H1 (cell line): ENCODE results near the gene HSPA12A. TPM values are rescaled to one million over a fixed set of nuclear protein-coding genes. Genes with fewer than 3 reads are reported as not detected.

Source experiments
- CTCF ChIA-PET: fragments of 300-600 bp; sonication (Branson Sonifier 250); formaldehyde crosslinking; loops from one replicate; lab custom pipeline; 2021; ENCODE audit not compliant: partially characterized antibody; lab: Charles Lee
- POLR2A ChIA-PET: fragments of 300-600 bp; sonication (Branson Sonifier 250); formaldehyde crosslinking; loops from one replicate; lab custom pipeline; 2021; ENCODE audit warnings: inconsistent platforms; ENCODE audit not compliant: partially characterized antibody; lab: Charles Lee
- DNase-seq, 2 experiments: peaks; one replicate each; pipeline versions ENCODE4 v3.0.0 to v3.0.0-alpha.2; 2010 to 2022; ENCODE audit warnings: low spot score in 2 of 2, low read depth in 1 of 2, mixed read lengths in 1 of 2
- FAIRE-seq: peaks from 2 replicates; lab custom pipeline; 2011; peaks lifted over from hg19 to GRCh38; lab: Jason Lieb, UNC
- H2AFZ ChIP-seq: 2 replicates; pipeline ENCODE4 v1.8.1; 2012; ENCODE audit warnings: low read length, inconsistent platforms
- H2AK5ac ChIP-seq: 2 replicates; pipeline ENCODE4 v1.6.1; 2013; ENCODE audit warnings: low read depth, low read length
- H2BK120ac ChIP-seq: replicated peaks from 2 replicates; pipeline ENCODE3; 2013; ENCODE audit warnings: low read depth, low read length, inconsistent platforms
- H2BK12ac ChIP-seq: 2 replicates; pipeline ENCODE4 v1.6.1; 2013; ENCODE audit warnings: low read depth, low read length
- H2BK15ac ChIP-seq: 2 replicates; pipeline ENCODE4 v1.6.1; 2013; ENCODE audit warnings: low read length
- H2BK20ac ChIP-seq: 2 replicates; pipeline ENCODE4 v1.6.1; 2013; ENCODE audit warnings: low read length
- H2BK5ac ChIP-seq: 2 replicates; pipeline ENCODE4 v1.6.1; 2013; ENCODE audit warnings: low read depth, low read length
- H3K14ac ChIP-seq: 2 replicates; pipeline ENCODE4 v1.6.1; 2013; ENCODE audit warnings: inconsistent platforms; ENCODE audit not compliant: insufficient read length
- H3K18ac ChIP-seq: 2 replicates; pipeline ENCODE4 v1.6.1; 2013; ENCODE audit warnings: low read length; ENCODE audit errors: extremely low read depth
- H3K23ac ChIP-seq: 2 replicates; pipeline ENCODE4 v1.6.1; 2013; ENCODE audit warnings: inconsistent platforms; ENCODE audit not compliant: insufficient read length
- H3K23me2 ChIP-seq: 2 replicates; pipeline ENCODE4 v1.6.1; 2013; ENCODE audit warnings: low read depth, low read length
- H3K27ac ChIP-seq: 2 replicates; pipeline ENCODE4 v1.6.1; 2011; ENCODE audit warnings: low read depth, low read length, inconsistent platforms
- H3K27me3 ChIP-seq, 4 experiments: replicated peaks in 1 of 4; 1 replicate in 1 of 4; 2 replicates in 3 of 4; pipeline versions ENCODE4 v1.6.1 to v1.8.1; 2011 to 2013; ENCODE audit warnings: low read length in 3 of 4, mild to moderate bottlenecking in 3 of 4, inconsistent platforms in 2 of 4, mixed read lengths in 2 of 4, moderate library complexity in 1 of 4; ENCODE audit not compliant: control insufficient read depth in 3 of 4, insufficient read depth in 3 of 4; ENCODE audit errors: extremely low read depth in 1 of 4
- H3K36me3 ChIP-seq, 4 experiments: 2 replicates each; pipeline versions ENCODE4 v1.6.1 to v1.8.1; 2011 to 2013; ENCODE audit warnings: mild to moderate bottlenecking in 4 of 4, low read length in 3 of 4, moderate library complexity in 2 of 4, control low read depth in 1 of 4, inconsistent platforms in 1 of 4; ENCODE audit not compliant: insufficient read depth in 4 of 4, control insufficient read depth in 2 of 4
- H3K4ac ChIP-seq: replicated peaks from 2 replicates; pipeline ENCODE3; 2013; ENCODE audit warnings: low read length, low read depth, mixed read lengths, inconsistent platforms; ENCODE audit not compliant: insufficient read length
- H3K4me1 ChIP-seq, 4 experiments: replicated peaks in 1 of 4; 1 replicate in 1 of 4; 2 replicates in 3 of 4; pipeline versions ENCODE4 v1.6.1 to v1.8.1; 2011 to 2013; ENCODE audit warnings: low read length in 3 of 4, inconsistent platforms in 2 of 4, mixed read lengths in 1 of 4; ENCODE audit not compliant: insufficient read depth in 4 of 4, control insufficient read depth in 3 of 4
- H3K4me2 ChIP-seq, 2 experiments: 2 replicates each; pipeline versions ENCODE4 v1.6.1 to v1.8.1; 2011 to 2013; ENCODE audit warnings: low read depth in 2 of 2, low read length in 2 of 2, control low read depth in 1 of 2, inconsistent platforms in 1 of 2, mild to moderate bottlenecking in 1 of 2; ENCODE audit not compliant: insufficient read depth in 1 of 2
- H3K4me3 ChIP-seq, 4 experiments: fragments of 200-600, 300-600 bp in 1 of 4; sonication (generic), shearing (Covaris generic), sonication (Bioruptor Twin) in 1 of 4; 2 replicates each; pipeline versions ENCODE4 v1.5.1 to v1.8.1; 2011 to 2016; ENCODE audit warnings: low read length in 4 of 4, low read depth in 3 of 4, control low read depth in 2 of 4, inconsistent platforms in 2 of 4, mild to moderate bottlenecking in 2 of 4, mixed read lengths in 1 of 4, moderate library complexity in 1 of 4; ENCODE audit not compliant: insufficient read depth in 2 of 4; ENCODE audit errors: extremely low read depth in 1 of 4
- H3K56ac ChIP-seq: replicated peaks from 2 replicates; pipeline ENCODE3; 2013; ENCODE audit warnings: low read depth, mild to moderate bottlenecking, mixed read lengths, low read length, inconsistent platforms; ENCODE audit not compliant: insufficient read length
- H3K79me1 ChIP-seq: 2 replicates; pipeline ENCODE4 v1.6.1; 2013; ENCODE audit warnings: low read depth, low read length, control low read depth
- H3K79me2 ChIP-seq, 2 experiments: 2 replicates each; pipeline versions ENCODE4 v1.6.1 to v1.8.1; 2012 to 2013; ENCODE audit warnings: low read length in 2 of 2, mild to moderate bottlenecking in 2 of 2, inconsistent platforms in 1 of 2; ENCODE audit not compliant: insufficient read depth in 2 of 2, control insufficient read depth in 1 of 2
- H3K9ac ChIP-seq, 4 experiments: replicated peaks in 1 of 4; 1 replicate in 1 of 4; 2 replicates in 3 of 4; pipeline versions ENCODE4 v1.6.1 to v1.8.1; 2011 to 2013; ENCODE audit warnings: low read depth in 3 of 4, low read length in 3 of 4, control low read depth in 2 of 4, mild to moderate bottlenecking in 2 of 4, moderate library complexity in 2 of 4, inconsistent platforms in 1 of 4; ENCODE audit errors: extremely low read depth in 1 of 4
- H3K9me3 ChIP-seq, 2 experiments: 2 replicates each; pipeline versions ENCODE4 v1.6.1 to v1.8.1; 2012 to 2013; ENCODE audit warnings: mild to moderate bottlenecking in 2 of 2, moderate library complexity in 2 of 2, control low read depth in 1 of 2, inconsistent platforms in 1 of 2, low read depth in 1 of 2, low read length in 1 of 2, mixed read lengths in 1 of 2; ENCODE audit not compliant: insufficient read depth in 2 of 2
- H4K20me1 ChIP-seq, 2 experiments: replicated peaks in 1 of 2; 2 replicates each; pipeline versions ENCODE3 to v1.8.1; 2011 to 2013; ENCODE audit warnings: inconsistent platforms in 2 of 2, low read length in 2 of 2, mild to moderate bottlenecking in 1 of 2; ENCODE audit not compliant: insufficient read depth in 2 of 2, control insufficient read depth in 1 of 2
- H4K5ac ChIP-seq: 2 replicates; pipeline ENCODE4 v1.6.1; 2013; ENCODE audit warnings: low read length, low read depth, mixed read lengths, inconsistent platforms; ENCODE audit not compliant: insufficient read length
- H4K8ac ChIP-seq: 2 replicates; pipeline ENCODE4 v1.8.0; 2013; ENCODE audit warnings: mild to moderate bottlenecking, moderate library complexity, low read length, inconsistent platforms; ENCODE audit not compliant: insufficient read depth; ENCODE audit errors: extremely low read depth
- H4K91ac ChIP-seq: replicated peaks from 2 replicates; pipeline ENCODE3; 2013; ENCODE audit warnings: low read length, mixed read lengths, inconsistent platforms; ENCODE audit not compliant: insufficient read length
- CHD2 ChIP-seq: IDR thresholded peaks from 2 replicates; pipeline ENCODE4 v1.6.1; 2012; ENCODE audit warnings: low read length, improper control_type of control experiment
- EP300 ChIP-seq, 2 experiments: IDR thresholded peaks; 1 replicate in 1 of 2; 2 replicates in 1 of 2; pipeline ENCODE4 v1.6.1; 2011 to 2012; ENCODE audit warnings: low read depth in 2 of 2, low read length in 2 of 2, mild to moderate bottlenecking in 2 of 2, borderline replicate concordance in 1 of 2, inconsistent platforms in 1 of 2, moderate library complexity in 1 of 2
- FOSL1 ChIP-seq: IDR thresholded peaks from 2 replicates; pipeline ENCODE4 v1.6.1; 2011; ENCODE audit warnings: mild to moderate bottlenecking, low read depth, low read length, moderate library complexity; ENCODE audit not compliant: insufficient read depth
- KDM1A ChIP-seq: fragments of 200-600, 300-600 bp; sonication (generic); IDR thresholded peaks from 2 replicates; pipeline ENCODE4 v1.7.1; 2016; ENCODE audit warnings: mild to moderate bottlenecking, low read length, borderline replicate concordance
- NRF1 ChIP-seq: IDR thresholded peaks from 2 replicates; pipeline ENCODE4 v1.6.1; 2011; ENCODE audit warnings: mild to moderate bottlenecking, low read depth, low read length, improper control_type of control experiment
- RXRA ChIP-seq: IDR thresholded peaks from 2 replicates; pipeline ENCODE4 v1.6.1; 2011; ENCODE audit warnings: low read depth, mild to moderate bottlenecking, low read length, moderate library complexity; ENCODE audit not compliant: insufficient read depth
- SIN3A ChIP-seq, 2 experiments: IDR thresholded peaks in 1 of 2; conservative IDR thresholded peaks in 1 of 2; 2 replicates each; pipeline ENCODE4 v1.6.1; 2011 to 2012; ENCODE audit warnings: low read length in 2 of 2, improper control_type of control experiment in 1 of 2, low read depth in 1 of 2, mild to moderate bottlenecking in 1 of 2
- SIX5 ChIP-seq: IDR thresholded peaks from 2 replicates; pipeline ENCODE4 v1.6.1; 2011; ENCODE audit warnings: mild to moderate bottlenecking, low read depth, low read length
- SRF ChIP-seq: IDR thresholded peaks from 2 replicates; pipeline ENCODE4 v1.6.1; 2011; ENCODE audit warnings: mild to moderate bottlenecking, low read depth, low read length, moderate library complexity
- TAF7 ChIP-seq: optimal IDR thresholded peaks from 2 replicates; pipeline ENCODE3; 2011; ENCODE audit warnings: low read depth, mild to moderate bottlenecking, inconsistent platforms, low read length, moderate library complexity, borderline replicate concordance
- WGBS, 2 experiments: shearing (Covaris generic) in 1 of 2; methylation state at CpG; one replicate each; pipeline versions ENCODE4 v1.1.6 to v1.1.7; 2013 to 2015; ENCODE audit warnings: low lambda C conversion rate in 2 of 2, mixed read lengths in 2 of 2, inconsistent platforms in 1 of 2, low coverage in 1 of 2, missing lambda C conversion rate in 1 of 2; ENCODE audit not compliant: insufficient replicate concordance in 2 of 2, insufficient coverage in 1 of 2, insufficient read length in 1 of 2; ENCODE audit errors: extremely low coverage in 1 of 2, missing lambda C conversion rate in 1 of 2; 5-methylcytosine and 5-hydroxymethylcytosine counted together
- polyA plus RNA-seq, 7 experiments: library from polyadenylated mRNA; depleted of rRNA in 3 of 7; stranded (reverse) in 5 of 7; unstranded in 2 of 7; fragments of >200 nt in 5 of 7; fragments of 200-250 nt in 2 of 7; gene quantifications; 1 replicate in 5 of 7; 2 replicates in 1 of 7; 4 replicates in 1 of 7; pipeline versions ENCODE4 v1.2.1 to v1.2.3, GENCODE V29; 2011 to 2013; ENCODE audit warnings: missing spikeins in 2 of 7, mixed read lengths in 2 of 7
- total RNA-seq: library from RNA; stranded (reverse); fragmentation: NEBNext Ultra II Directional; extraction: Animal tissue kit (Norgen Biotek cat#: 25700); gene quantifications from 2 replicates; pipeline ENCODE4 v1.2.1, GENCODE V29; 2021
- TF ChIP-seq, protein P1 (sequence below): IDR thresholded peaks from 2 replicates; pipeline ENCODE4 v1.6.1; 2012; ENCODE audit warnings: low read length, inconsistent platforms

HSPA12A gene
- total and polyA plus RNA-seq, 2 of the 8 experiments (the other 6 are each of a cell fraction or from before 2014, with no cell fraction given): 3.1 to 6.9 TPM

DNA sequence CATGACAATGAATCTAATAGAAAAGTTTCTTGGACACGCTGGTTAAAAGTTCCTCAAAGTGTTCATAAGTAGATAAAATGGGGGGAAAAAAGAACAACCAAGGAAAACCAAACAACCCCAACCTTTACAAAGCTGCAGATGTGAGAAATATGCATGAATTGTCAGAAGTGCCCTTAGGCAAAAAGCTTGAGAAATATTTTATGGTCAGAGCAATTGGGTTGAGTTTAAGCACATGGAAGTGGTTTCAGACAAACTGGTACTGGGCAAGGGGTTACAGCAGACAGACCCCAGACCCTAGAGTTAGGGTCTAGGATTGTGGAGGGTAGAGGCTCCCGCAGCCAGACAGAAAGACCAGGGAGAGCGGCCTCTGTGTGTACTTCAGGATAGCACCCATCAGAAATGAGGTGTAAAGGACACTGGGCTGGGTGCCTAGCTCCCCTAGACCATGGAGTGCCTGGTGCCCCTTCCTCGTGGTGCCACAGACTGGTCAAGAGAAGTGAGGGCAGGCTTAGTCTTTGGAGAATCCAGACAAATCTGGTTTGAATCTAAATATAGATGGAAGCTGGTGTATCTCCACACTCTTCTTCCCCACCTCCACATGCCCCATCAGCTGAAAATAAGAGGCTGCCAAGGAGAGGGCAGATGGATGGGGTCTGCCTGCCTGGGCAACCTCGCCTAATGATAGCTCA, 84.4 kb downstream of the HSPA12A start:
- H3K27ac ChIP-seq: no peak overlapping the region
- POLR2A ChIA-PET: no interaction called here
- no peak overlapping the region for H3K4ac ChIP-seq
- no peaks in the 10 kb centered on the region for H3K9me3 ChIP-seq
- no peaks in the 10 kb centered on the region for H3K27me3 ChIP-seq
- no peak overlapping the region for H2BK120ac ChIP-seq
- no peak overlapping the region for H4K91ac ChIP-seq
- no peaks in the 10 kb centered on the region for H3K4me1 ChIP-seq
- 86% methylated on average over 5 of the region's 5 CpGs; no CpG with 5 or more reads in 1 of the 2 experiments for WGBS, 2 experiments
- H2AFZ ChIP-seq: no peak overlapping the region
- H3K14ac ChIP-seq: no peak overlapping the region
- H2AK5ac ChIP-seq: no peak overlapping the region
- no peak overlapping the region for H4K8ac ChIP-seq
- no peaks in the 10 kb centered on the region for H3K79me2 ChIP-seq
- no peak overlapping the region for H2BK5ac ChIP-seq
- CTCF ChIA-PET: interaction anchor here (1.3 to 7.6 kb wide), 4 partner anchors 13 to 140 kb away, joined by 3 to 66 read pairs (median 4); no protein-coding TSS in a partner anchor
- H3K23ac ChIP-seq: no peak overlapping the region
- FAIRE-seq (no peak), DNase-seq (no peak)
- H3K56ac ChIP-seq: no peak overlapping the region
- H3K9ac ChIP-seq: no peak overlapping the region
- H4K5ac ChIP-seq: no peak overlapping the region
- no peak overlapping the region for H3K4me2 ChIP-seq
- no peaks in the 10 kb centered on the region for H4K20me1 ChIP-seq
- no peaks in the 10 kb centered on the region; the same call in 1 of the 2 replicates for H3K23me2 ChIP-seq
- no peak overlapping the region for H2BK20ac ChIP-seq
- no peak overlapping the region for H2BK12ac ChIP-seq
- H3K36me3 ChIP-seq: peaks cover 0 to 9% (median 2%) of the 10 kb centered on the region in 4 experiments; a peak in 3 of 8 replicates
- H3K4me3 ChIP-seq: no peak overlapping the region
- H2BK15ac ChIP-seq: no peak overlapping the region; the same call in 1 of the 2 replicates
- no peaks in the 10 kb centered on the region for H3K79me1 ChIP-seq
- H3K18ac ChIP-seq: no peak overlapping the region
- no peak for TF ChIP-seq RXRA
- no peak for TF ChIP-seq SIX5
- TF ChIP-seq KDM1A: no peak
- no peak for TF ChIP-seq FOSL1
- TF ChIP-seq, protein P1, sequence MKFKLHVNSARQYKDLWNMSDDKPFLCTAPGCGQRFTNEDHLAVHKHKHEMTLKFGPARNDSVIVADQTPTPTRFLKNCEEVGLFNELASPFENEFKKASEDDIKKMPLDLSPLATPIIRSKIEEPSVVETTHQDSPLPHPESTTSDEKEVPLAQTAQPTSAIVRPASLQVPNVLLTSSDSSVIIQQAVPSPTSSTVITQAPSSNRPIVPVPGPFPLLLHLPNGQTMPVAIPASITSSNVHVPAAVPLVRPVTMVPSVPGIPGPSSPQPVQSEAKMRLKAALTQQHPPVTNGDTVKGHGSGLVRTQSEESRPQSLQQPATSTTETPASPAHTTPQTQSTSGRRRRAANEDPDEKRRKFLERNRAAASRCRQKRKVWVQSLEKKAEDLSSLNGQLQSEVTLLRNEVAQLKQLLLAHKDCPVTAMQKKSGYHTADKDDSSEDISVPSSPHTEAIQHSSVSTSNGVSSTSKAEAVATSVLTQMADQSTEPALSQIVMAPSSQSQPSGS: no peak
- TF ChIP-seq EP300 (IDR thresholded peaks at IDR 0.05; ENCODE audit: borderline replicate concordance in 1 of 2, low read depth in 2 of 2, low read length in 2 of 2): no peak
- no peak for TF ChIP-seq CHD2
- no peak for TF ChIP-seq NRF1
- TF ChIP-seq TAF7: no peak
- no peak for TF ChIP-seq SRF
- TF ChIP-seq SIN3A (conservative IDR thresholded peaks at IDR 0.05 in 1 of 2, IDR thresholded peaks at IDR 0.05 in 1 of 2; ENCODE audit: low read depth in 1 of 2, low read length in 2 of 2): no peak
